SHP77 treated with DMSO at 0.1 percent for 48 hours (cell line): Measurements from ENCODE around the gene BPTF.
"Not testable (repeated sequence)": the region's sequence is repeated elsewhere in the genome, so short reads cannot be mapped to it uniquely, and the experiment has no call there.

Source experiments
- DNase-seq: peaks from one replicate; lab custom pipeline; 2025; lab: John Stamatoyannopoulos, UW

The BPTF gene

DNA sequence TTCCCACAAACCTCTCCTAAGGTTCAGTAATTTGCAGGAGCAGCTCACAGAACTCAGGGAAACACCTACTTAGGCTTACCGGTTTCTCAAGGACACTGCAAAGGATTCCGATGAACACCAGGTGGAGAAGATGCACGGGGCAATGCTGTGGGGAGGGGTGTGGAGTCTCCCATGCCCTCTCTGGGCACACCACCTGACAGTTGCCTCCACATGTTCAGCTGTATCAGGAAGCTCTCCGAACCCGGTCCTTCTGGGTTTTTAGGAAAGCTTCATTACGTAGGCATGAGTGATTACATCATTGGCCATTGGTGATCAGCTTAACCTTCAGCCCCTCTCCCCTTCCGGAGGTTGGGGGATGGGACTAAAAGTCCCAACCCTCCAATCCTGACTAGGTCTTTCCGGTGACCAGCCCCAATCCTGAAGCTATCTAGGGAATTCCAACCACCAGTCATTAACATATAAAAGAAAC, 149.3 kb downstream of the BPTF start:
- DNase-seq = no peak

DNA sequence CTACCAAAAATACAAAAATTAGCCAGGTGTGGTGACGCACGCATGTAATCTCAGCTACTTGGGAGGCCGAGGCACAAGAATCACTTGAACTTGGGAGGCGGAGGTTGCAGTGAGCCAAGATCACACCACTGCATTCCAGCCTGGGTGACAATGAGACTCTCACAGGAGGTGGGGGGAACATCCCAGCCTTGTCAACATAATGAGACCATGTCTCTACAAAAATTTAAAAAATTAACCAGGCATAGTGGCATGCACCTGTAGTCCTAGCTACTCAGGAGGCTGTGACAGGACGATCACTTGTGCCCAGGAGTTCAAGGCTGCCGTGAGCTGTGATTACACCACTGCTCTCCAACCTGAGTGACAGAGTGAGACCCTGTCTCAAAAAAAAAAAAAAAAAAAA, 151.0 kb downstream of the BPTF start:
- not testable (repeated sequence) for DNase-seq

GRCh38 chr17:67980456-67980855, 155.2 kb downstream of the BPTF start:
- DNase-seq = no peak

DNA sequence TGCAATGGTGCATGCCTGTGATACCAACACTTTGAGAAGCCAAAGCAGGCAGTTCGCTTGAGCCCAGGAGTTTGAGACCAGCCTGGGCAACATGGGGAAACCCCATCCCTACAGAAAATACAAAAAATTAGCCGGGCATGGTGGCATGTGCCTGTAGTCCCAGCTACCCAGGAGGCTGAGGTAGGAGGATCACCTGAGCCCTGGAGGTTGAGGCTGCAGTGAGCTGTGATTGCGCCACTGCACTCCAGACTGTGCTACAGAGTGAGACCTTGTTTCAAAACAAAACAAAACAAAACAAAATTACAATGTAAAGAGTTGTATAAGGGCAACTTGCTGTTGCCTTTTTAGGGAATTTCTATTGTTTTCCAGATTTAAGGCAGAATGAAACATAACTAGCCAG, 155.6 kb downstream of the BPTF start:
- DNase-seq = not testable (repeated sequence)

DNA sequence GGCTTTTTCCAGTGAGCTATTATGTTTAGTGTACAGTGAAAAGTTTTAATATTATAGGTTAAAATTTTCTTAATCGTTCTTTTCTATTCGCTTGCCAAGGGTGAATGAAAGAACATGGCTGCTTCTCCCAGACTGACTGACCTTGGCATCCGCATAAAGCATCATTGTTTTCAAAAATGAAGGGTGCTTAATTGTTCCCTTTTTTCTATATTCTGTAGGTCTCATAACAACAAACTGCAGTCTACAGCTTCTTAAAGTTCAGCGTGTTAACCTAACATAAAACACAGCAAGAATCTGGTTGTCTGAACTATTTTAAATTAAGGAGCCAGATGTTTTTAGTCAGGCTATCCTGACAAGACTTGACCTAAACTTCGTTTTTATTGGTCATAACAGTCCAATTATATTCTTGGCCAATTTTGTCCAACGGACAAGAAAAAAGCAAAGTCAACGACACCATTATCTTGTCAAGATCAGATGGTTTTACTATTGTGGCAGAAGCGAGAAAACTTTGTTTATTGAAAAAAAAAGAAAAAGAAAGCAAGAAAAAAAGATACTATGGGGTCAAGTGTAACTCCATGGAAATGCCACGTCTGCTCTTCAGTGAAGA, 156.8 kb downstream of the BPTF start:
- DNase-seq = no peak

DNA sequence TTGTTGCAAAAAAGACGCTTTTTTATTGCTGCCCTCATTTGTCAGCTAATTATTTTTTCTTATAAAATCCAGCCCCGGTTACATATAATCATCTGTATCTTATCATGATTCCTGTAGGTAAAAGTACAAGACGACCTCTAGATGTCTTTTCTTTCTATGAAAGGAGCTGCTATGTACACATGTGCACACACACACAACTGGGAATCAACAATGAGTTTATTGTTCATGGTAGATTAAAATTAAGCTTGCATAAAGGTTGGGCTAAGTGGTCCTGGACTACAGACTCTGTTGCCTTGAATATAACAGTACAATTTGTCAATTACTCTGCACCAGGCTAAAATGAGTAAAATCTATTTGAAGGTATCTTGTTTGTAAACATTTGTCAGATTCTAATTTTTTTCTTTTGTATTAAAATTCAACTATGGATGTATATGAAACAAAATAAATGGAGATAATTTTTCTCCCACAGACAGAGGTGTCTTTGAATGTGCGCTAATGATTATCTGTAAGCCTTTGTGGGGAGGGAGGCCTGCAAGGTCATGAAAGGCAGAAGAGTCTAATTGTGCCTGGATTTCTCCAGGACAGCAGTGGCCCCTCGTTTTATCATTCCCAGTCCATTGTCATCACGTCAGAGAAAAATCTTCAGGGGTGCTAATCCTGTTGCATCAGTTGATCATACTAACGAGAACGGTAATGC, 157.5 kb downstream of the BPTF start:
- no peak for DNase-seq

- no peak for DNase-seq
Measured at GRCh38 chr17:67983383-67983688, 158.0 kb downstream of the BPTF start.

- DNase-seq = peak; percentile 14
Measured at GRCh38 chr17:67990909-67991308, 165.6 kb downstream of the BPTF start.

DNA sequence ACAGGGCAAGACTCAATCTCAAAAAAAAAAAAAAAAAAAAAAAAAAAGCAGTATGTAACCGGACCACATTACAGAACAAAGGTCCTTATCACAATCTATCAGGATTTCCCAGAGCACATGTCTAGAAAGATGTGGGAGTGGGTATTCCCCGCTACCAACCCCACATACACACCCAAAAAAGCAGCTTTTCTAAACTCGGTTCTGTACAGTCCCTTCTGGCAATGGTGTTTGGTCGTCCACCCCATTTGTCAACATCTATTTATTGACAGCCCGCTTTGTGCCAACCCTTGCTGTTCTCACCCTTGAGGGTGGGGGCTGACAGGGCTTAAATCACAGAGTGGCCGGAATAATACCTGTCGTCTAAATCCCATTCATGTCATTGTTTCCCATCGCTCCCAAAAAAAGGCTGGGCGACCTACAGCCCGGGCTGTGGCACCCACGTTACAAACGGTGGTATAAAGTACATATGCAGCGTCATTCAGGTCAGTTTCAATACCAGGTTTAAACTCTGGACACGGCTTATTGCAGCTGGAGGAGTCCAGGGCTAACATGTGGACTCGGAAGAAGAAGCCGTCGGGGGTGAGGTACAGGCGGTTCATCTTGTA, 167.3 kb downstream of the BPTF start:
- no peak for DNase-seq

GRCh38 chr17:67993153-67993997, 168.1 kb downstream of the BPTF start:
- DNase-seq = peak; percentile 28

GRCh38 chr17:67993998-67994361, 168.7 kb downstream of the BPTF start:
- no peak for DNase-seq

DNA sequence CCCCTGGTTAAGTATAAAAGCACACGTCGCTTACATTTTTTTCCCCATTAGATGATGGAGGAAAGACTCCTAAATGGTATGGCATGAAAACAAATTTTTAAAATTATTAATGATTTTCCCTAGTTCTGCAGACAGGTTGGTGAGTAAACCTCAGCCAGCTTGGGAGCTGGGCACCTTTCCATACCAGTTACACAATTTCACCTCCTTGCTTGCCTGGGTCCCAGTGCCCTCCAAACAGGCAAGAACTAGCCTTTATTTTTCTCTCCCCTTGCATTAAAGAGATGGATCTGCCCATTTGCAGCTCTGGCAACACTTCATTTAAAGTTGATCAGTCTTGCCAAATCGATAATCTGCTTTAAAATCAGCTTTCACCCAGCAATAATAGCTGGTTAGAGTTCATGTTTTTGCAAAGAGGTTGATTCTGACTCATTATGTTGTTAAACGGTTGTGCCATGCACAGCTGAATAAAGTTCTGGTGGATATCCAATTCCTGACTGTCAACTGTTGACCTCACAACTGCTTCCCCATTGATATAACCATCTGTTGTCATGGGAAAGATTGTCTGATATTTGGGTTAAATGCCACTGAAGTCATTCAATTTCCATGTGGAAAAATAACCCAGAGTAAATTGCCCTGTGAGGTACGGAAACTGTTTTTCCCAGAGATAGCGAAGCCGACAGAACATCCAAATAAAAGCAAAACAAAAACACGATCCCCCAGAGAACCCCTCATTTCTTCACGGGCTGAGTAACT, 169.7 kb downstream of the BPTF start:
- DNase-seq = no peak

DNA sequence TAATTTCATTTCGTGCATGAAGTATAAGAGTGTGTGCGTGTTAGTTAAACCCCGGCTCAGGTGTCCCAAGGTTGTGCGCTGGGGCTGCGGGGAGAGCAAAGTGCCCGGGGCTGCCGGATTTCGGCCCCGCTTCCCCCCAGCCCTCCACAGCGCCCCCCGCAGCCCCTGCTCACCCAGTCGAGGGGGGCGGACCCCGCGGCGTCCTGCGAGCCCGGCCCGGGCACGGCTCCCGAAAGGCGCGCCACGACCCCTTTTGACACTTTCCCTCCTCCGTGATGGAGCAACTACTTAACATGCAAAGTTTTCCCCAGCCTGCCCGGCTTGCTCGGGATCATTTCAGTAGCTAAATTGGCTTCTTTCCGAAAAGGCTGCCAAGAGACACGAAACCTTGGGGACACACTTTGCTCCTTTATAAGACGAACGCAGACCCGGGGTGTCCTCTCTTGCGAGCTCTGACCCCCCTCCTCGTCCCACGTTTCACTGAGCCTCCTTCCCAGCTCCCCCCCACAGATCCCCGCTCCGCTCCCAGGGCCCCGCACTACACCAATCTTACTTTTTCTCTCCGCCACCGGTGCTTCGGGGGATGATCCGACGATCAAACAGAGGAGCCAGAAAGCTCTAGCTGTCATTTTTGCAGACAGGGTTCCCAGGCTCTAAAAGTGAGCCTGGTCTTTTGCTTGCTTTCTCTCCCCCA, 170.4 kb downstream of the BPTF start:
- DNase-seq = no peak

DNA sequence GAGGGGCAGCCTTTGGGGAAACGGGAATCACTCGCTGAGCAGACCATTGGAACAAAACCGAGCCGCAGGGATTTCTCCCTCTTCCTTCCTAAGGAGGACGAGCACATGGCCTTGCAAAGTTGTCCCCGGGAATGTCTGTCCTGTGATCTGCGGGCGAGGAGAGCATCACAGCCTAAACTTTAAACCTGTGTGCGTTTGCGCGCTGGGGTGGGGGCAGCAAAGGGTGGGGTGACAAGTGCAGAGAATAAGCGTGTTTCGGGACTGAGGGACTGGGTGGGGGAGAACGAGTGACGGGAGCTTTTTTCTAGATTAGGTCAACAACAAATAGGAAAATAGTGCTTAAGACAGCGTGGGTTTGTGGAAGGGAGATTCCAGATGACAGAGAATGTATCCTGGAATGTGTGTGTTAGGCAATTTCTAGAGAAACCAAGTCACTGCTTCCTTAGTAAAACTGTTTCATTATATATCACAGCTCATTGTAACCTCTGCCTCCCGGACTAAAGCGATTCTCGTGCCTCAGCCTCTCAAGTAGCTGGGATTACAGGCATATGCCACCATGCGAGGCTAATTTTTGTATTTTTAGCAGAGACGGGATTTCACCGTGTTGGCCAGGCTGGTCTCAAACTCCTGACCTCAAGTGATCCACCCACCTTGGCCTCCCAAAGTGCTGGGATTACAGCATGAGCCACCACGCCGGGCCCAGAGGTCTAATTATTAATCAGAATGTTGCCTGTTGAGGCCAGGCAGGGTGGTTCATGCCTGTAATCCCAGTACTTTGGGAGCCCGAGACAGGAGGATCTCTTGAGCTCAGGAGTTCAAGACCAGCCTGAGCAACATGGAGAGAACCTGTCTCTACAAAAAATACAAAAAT, 171.2 kb downstream of the BPTF start, which contains the start of gene C17orf58:
C17orf58 (minus strand) TSS at position 169 of the 871 bp plus-strand sequence. CDS start 271 bp downstream, outside the sequence.
- not testable (repeated sequence) for DNase-seq

- no peak for DNase-seq
Measured at GRCh38 chr17:67998466-67998865, 173.2 kb downstream of the BPTF start.

- DNase-seq = no peak
Measured at GRCh38 chr17:67999291-67999911, 174.1 kb downstream of the BPTF start.

DNA sequence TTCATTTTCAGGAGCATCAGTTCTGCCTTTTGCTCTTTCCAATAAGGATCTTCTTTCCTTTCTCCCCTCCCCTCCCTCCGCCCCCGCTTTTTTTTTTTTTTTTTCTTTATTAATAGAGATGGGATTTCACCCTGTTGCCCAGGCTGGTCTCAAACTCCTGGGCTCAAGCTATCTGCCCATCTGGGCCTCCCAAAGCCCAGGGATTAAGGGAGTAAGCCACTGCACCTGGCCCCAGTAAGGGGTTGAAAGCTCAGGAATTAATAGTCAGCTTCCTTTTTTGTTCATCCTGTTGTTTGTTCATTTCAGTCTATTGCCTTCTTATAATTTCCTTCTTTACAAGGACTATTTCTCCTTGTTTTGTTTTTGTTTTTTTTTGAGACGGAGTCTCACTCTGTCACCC, 178.9 kb downstream of the BPTF start:
- no peak for DNase-seq

DNA sequence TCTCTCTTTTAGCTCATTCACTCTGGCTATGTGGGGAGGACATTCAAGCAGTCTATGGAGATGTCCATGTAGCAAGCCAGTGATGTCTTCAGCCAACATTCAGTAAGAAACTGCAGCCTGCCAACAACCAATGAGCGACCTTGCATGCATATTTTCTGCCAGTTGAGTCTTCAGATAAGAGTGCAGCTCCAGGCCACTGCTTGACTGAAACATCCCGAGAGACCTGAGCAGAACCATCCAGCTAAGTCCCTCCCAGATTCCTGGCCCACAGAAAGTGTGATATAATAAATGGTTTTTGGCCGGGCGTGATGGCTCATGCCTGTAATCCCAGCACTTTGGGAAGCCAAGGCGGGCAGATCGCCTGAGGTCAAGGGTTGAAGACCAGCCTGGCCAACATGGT, 181.5 kb downstream of the BPTF start:
- DNase-seq = no peak

GRCh38 chr17:68011199-68011665, 185.9 kb downstream of the BPTF start:
- DNase-seq = peak; percentile 29

- no peak for DNase-seq
Measured at GRCh38 chr17:68013385-68013784, 188.1 kb downstream of the BPTF start.
